ENCODE measurements around the gene BPIFA3.

GRCh38 chr20:33192912-33193501, 24.1 kb upstream of the BPIFA3 start:
- TF ChIP-seq TAF1 (IDR thresholded peaks at IDR 0.05; ENCODE audit: low read depth) (no peak), CTCF (IDR thresholded peaks at IDR 0.05; ENCODE audit: poor library complexity, severe bottlenecking) (no peak), SMC3 (conservative IDR thresholded peaks at IDR 0.05; ENCODE audit: poor library complexity) (no peak), EP300 (conservative IDR thresholded peaks at IDR 0.05; ENCODE audit: poor library complexity, severe bottlenecking) (no peak), POLR2AphosphoS5 (IDR thresholded peaks at IDR 0.05) (no peak), EZH2 (IDR thresholded peaks at IDR 0.05; ENCODE audit: borderline replicate concordance, insufficient read depth, low read length, poor library complexity, severe bottlenecking) (no peak)
- TF ChIP-seq, protein P1, sequence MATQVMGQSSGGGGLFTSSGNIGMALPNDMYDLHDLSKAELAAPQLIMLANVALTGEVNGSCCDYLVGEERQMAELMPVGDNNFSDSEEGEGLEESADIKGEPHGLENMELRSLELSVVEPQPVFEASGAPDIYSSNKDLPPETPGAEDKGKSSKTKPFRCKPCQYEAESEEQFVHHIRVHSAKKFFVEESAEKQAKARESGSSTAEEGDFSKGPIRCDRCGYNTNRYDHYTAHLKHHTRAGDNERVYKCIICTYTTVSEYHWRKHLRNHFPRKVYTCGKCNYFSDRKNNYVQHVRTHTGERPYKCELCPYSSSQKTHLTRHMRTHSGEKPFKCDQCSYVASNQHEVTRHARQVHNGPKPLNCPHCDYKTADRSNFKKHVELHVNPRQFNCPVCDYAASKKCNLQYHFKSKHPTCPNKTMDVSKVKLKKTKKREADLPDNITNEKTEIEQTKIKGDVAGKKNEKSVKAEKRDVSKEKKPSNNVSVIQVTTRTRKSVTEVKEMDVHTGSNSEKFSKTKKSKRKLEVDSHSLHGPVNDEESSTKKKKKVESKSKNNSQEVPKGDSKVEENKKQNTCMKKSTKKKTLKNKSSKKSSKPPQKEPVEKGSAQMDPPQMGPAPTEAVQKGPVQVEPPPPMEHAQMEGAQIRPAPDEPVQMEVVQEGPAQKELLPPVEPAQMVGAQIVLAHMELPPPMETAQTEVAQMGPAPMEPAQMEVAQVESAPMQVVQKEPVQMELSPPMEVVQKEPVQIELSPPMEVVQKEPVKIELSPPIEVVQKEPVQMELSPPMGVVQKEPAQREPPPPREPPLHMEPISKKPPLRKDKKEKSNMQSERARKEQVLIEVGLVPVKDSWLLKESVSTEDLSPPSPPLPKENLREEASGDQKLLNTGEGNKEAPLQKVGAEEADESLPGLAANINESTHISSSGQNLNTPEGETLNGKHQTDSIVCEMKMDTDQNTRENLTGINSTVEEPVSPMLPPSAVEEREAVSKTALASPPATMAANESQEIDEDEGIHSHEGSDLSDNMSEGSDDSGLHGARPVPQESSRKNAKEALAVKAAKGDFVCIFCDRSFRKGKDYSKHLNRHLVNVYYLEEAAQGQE (IDR thresholded peaks at IDR 0.05; ENCODE audit: borderline replicate concordance), result no peak
